K562 (cell line): ENCODE results near the gene TGFB2.

ENCODE experiments used
- ATF4 ChIP-seq: fragments of 450-650 bp; formaldehyde crosslinking; IDR thresholded peaks from 2 replicates; pipeline ENCODE4 v1.4.0; 2022; ENCODE audit warnings: mild to moderate bottlenecking, moderate library complexity
- CEBPG ChIP-seq, 3 experiments: fragments of 200-800 bp in 1 of 3; sonication (Bioruptor generic) in 1 of 3; sonication (generic) in 1 of 3; formaldehyde crosslinking in 1 of 3; IDR thresholded peaks in 2 of 3; conservative IDR thresholded peaks in 1 of 3; 2 replicates each; pipeline versions ENCODE4 v1.6.1 to v1.8.0; 2016 to 2022; ENCODE audit warnings: missing compliant biosample characterization in 2 of 3, missing genetic modification characterization in 2 of 3, mild to moderate bottlenecking in 1 of 3, missing genetic modification reagents in 1 of 3
- ETV6 ChIP-seq, 3 experiments: fragments of 150-350 bp in 1 of 3; sonication (generic) in 1 of 3; formaldehyde crosslinking in 1 of 3; IDR thresholded peaks; 2 replicates each; pipeline versions ENCODE4 v1.6.1 to v1.8.0; 2014 to 2022; ENCODE audit warnings: borderline replicate concordance in 2 of 3, low read depth in 2 of 3, antibody characterized with exemption in 1 of 3, low read length in 1 of 3, mild to moderate bottlenecking in 1 of 3, missing genetic modification reagents in 1 of 3
- MAX ChIP-seq: sonication (generic); formaldehyde crosslinking; IDR thresholded peaks from 2 replicates; pipeline ENCODE4 v1.9.0; 2022; ENCODE audit warnings: mild to moderate bottlenecking, missing genetic modification reagents
- SLC30A9 ChIP-seq: fragments of 250-450 bp; sonication (Bioruptor Pico); IDR thresholded peaks from 2 replicates; pipeline ENCODE4 v1.8.0; 2022; ENCODE audit warnings: mild to moderate bottlenecking, moderate library complexity
- ZNF561 ChIP-seq: fragments of 450-650 bp; formaldehyde crosslinking; conservative IDR thresholded peaks from 2 replicates; pipeline ENCODE4 v1.4.0; 2020; ENCODE audit warnings: mild to moderate bottlenecking, moderate library complexity

GRCh38 chr1:218366322-218367052 lies 21.4 kb downstream of the TGFB2 start:
- TF ChIP-seq ATF4 (CRISPR knock-in tag) (no peak), MAX (CRISPR knock-in tag) (no peak), CEBPG (CRISPR knock-in tag; IDR thresholded peaks at IDR 0.05) (no peak), CEBPG (tag; conservative IDR thresholded peaks at IDR 0.05 in 1 of 2, IDR thresholded peaks at IDR 0.05 in 1 of 2) (no peak), ZNF561 (CRISPR knock-in tag) (no peak), ETV6 (IDR thresholded peaks at IDR 0.05; ENCODE audit: borderline replicate concordance in 1 of 2, low read depth in 2 of 2, low read length in 1 of 2) (no peak), ETV6 (CRISPR knock-in tag; IDR thresholded peaks at IDR 0.05; ENCODE audit: borderline replicate concordance) (no peak), SLC30A9 (CRISPR knock-in tag) (no peak)
